GM21360 (cell line): ENCODE measurements around the gene C3orf49.

Experiments
- ATAC-seq: cut with Tn5 transposase; IDR thresholded peaks from one replicate; pipeline ENCODE4 v1.9.1; 2021; ENCODE audit warnings: mild to moderate bottlenecking, moderate library complexity; ENCODE audit not compliant: unreplicated experiment

Gene C3orf49, protein sequence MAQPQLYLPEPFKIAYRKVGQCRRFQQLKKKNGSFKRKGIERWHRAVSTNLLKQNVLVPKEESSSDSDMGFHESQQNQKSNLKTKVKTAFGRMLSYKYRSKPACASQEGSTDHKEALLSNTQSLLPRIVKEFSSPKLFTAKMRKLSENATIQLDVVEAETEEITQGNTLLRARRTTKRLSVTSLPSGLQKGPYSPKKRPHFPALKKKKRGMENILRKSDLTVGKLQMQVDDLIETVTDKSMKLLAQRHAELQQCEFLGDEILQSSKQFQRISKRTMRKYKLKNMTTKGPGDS

DNA sequence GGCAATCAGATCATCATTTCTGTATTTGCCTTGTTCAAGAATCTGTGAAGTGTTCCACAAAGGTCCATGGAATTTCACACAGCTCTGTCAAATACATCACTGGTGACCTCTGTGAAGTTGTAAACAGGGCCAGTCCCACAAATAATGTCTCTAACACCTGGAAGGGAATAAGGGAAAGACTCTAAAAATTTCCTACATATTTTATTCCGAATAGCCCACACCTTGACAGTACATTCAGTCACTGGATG lies at the start of gene C3orf49:
TSS of gene C3orf49 (plus strand) at position 149 of the 248 bp plus-strand sequence. CDS start 173 bp downstream, outside the sequence.
- no peak for ATAC-seq

DNA sequence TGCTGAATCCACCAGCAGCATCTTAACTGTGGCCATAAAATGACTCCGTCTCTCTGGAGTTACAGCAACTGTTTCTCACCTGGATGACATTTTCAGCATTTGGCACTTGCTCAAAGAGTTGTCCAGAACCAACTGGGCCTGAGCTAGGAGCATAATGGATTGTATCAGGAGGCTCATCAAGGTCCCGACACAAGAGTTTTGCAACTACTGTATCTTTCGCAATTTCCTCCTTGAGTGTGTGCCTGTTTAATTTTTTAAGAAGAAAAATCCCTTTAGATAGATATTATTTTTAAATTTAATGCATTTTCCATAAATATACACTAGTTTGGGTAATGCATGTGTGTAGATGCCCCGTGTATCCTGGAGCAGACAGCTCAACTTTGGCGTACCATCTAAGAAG lies 44.3 kb upstream of the C3orf49 start:
- ATAC-seq, result no peak

DNA sequence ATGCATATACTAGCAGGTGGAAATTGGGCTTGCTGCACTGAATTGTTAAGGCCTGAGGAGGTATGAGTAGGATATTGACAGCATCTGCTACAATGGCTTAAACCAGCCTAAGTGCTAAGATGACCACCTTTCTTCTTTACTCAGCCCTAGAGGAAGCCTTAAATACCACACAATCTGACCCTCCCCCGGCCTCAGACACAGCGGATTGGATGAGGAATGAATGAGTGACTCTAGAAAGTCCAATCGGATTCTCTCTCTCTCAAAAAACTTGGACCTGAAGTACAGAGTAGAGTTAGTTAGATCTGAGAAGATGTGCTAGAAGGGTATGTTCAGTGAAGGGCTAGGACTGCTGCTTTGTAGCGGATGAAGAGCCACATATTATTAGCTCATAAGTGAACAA lies 39.9 kb upstream of the C3orf49 start:
- ATAC-seq, result no peak

DNA sequence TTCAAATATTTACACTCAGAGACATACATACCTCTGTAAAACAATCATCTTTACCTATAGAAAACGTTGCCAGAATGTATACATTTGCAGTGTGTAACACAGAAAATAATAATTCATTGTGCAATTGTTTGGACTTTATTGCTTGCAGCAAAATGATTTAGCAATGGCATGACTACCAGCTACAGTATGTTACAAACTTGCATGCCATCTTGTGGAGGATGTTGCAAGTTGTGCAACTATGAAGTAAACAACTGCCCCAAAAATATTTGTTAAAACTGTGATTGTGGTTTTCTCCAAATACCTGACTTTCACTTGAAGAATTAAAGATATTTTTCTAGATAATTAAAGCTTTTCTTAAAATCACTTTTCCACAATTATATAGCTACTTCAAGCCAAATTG lies 27.1 kb upstream of the C3orf49 start:
- no peak for ATAC-seq

DNA sequence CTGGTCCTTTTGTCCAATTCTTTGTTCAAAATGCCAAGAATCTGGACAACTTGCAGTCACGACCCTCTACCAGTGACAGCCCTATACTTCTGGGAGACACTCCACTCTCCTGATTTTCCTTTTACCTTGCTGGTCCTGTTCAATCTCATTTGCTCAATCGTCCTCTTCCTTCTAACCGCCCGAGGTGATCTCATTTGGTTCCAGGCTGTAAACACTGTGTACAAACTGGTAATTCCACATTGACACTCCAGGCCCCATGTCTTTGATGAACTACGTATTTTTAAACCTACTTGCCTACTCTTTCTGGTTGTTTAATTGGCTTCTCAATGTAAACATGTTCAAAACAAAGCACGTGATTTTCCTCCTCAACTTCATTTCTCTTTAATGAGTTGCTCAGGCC lies 23.7 kb upstream of the C3orf49 start:
- no peak for ATAC-seq

GRCh38 chr3:63798544-63798943 lies 20.6 kb upstream of the C3orf49 start:
- no peak for ATAC-seq

DNA sequence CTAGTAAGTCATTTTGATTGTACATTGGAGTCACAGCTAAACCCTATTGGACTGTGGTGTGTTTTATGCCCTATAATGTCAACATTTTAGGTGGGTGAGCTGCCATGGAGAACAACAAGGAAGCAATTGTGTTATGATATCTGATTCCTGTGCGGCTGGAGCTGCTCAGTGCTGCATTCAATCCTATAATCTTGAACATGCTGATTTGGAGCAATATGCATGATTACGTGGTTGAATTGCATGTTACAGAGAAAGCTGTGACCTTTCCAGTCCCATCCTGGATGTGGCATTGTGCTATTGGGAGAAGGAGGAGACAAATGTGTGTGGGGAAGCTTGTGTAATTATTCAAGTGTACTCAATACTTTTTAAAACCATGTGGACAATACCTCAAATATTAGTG lies 20.1 kb upstream of the C3orf49 start:
- no peak for ATAC-seq

DNA sequence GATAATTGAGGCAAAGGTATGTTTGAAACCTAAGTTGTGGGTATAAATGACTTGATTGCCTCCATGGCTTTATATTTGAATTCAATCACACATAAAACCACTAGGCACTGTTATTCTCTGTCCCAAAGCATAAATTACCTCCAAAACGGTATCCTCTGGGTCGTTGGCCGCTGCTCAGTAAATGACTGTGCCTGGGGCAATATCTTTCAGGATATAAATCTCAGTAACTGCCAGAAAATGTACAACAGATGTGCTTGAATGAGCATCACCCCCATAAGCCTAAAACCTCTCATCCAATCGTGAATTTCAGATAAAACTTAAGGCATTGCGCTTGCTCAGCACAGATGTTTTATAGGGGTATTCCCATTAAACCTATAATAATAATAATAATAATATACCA lies 19.0 kb upstream of the C3orf49 start:
- ATAC-seq, result no peak

- no peak for ATAC-seq
These were observed 15.2 kb upstream of the C3orf49 start for GRCh38 chr3:63803911-63804310.

GRCh38 chr3:63807961-63808565 lies 11.0 kb upstream of the C3orf49 start:
- no peak for ATAC-seq

DNA sequence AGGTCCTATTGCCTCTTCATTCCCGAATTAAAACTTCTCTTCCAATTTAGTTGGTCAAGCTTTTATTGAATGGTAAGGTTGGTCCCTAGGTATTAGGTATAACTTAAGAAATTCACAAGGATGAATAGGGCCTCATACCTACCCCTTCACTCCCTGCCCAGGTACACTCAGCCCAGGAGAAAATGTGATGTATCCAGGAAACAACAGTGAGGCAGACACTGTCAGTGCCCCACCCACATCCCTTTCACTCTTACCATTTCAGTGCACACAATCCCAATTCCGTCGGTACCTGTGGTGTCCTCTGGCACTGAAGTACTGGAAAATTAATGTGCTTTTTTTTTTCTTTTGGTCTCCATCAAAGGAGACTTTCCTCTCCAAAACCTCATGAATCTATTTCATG lies 10.5 kb upstream of the C3orf49 start:
- ATAC-seq, result no peak

- ATAC-seq, result no peak
These were observed 9.5 kb upstream of the C3orf49 start for GRCh38 chr3:63809607-63810006.

- ATAC-seq, result no peak
These were observed 4.9 kb upstream of the C3orf49 start for GRCh38 chr3:63814237-63814636.

GRCh38 chr3:63817225-63817624 lies 1.9 kb upstream of the C3orf49 start:
- no peak for ATAC-seq

- ATAC-seq, result no peak
These were observed 583 bp upstream of the C3orf49 start for GRCh38 chr3:63818282-63819150.

DNA sequence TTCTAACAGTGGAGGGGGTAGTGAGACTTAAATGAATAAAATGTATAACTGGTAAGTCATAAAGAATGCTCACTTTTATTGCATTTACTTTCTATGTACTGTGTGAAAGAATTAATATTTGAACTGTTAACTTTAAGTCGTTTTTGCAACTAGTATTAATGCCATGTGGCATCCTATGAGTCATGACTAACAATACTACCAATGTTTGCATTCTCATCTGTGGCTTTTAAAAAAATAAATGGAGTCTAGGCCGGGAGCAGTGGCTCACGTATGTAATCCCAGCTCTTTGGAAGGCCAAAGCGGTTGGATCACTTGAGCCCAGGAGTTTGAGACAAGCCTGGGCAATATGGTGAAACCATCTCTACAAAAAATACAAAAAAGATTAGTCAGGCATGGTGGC lies 5.2 kb downstream of the C3orf49 start:
- no peak for ATAC-seq

GRCh38 chr3:63830526-63830925 lies 11.4 kb downstream of the C3orf49 start:
- no peak for ATAC-seq

DNA sequence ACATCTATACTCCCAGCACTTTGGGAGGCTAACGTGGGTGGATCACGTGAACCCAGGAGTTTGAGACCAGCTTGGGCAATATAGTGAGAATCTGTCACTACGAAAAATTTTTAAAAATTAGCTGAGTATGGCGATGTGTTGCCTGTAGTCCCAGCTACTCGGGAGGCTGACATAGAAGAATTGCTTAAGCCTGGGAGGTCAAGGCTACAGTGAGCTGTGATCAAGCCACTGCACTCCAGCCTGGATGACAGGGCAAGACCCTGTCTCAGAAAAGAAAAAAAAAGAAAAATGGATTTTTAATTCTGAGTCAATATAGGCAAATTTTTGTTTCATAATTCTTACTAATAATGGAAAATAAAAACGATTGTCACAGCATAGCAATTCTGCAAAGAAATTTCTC lies 13.3 kb downstream of the C3orf49 start:
- no peak for ATAC-seq

DNA sequence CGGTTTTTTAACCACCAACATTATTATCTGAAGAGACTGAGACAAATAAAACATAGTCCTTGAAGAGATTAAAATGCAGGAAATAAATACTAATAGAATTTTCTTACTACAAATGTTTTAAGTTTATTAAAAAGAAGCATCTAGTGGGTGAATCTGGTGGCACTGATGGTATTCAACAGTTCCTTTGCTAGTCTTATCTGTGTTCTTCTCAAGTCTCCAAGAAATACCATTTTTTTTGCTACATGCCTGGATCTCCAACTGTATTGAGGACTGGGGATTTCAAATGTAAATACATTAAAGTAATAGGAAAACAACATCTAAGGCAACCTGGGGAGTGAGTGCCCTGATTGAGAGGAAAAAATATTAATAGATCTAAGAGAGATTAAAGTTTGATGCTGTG lies 22.6 kb downstream of the C3orf49 start:
- no peak for ATAC-seq

GRCh38 chr3:63842127-63842526 lies 23.0 kb downstream of the C3orf49 start:
- no peak for ATAC-seq

DNA sequence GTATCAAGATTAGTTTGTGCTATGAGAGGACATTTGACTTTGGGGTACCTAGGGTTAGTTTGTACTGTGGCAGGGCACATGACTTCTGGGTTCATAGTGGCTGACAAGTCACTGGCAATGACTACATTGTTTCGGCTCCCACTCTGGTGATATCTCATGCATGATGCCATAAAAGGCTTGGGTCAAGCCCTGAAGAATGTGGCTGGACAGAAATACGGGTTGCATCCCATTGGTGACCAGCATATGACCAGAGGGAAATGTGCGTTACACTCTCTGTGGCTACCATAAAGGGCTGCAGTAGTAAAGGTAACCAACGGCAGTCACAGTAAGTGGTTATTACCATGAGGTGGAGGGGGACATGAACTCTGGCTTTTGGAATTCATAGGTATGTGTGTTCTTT lies 26.1 kb downstream of the C3orf49 start:
- no peak for ATAC-seq
